ENCODE measurements around the gene PGF.
A peak's percentile ranks its signal among the peaks of the same experiment; 100 is the strongest.

PGF gene

DNA sequence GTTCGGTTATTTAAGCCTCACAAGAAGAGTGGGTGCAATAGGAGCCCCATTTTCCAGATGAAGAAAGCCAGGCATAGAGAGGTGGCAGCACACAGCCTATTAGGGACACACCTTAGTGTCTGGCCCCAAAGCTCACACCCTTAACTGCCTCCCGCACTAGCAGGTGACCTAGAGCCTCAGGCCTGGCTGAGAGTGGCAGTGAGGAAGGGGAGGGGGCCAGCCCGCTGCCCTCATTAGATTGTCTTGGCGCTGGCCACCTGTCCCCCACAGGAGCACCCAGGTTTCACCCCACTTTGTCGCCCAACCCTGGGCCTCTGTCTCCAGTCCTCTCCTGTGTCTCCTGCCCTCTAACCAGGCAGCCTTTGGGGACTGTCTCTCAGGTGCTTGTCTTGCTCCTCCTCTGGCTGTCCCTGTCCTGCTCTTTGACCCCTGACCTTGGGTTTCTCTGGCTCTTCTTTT lies 18.5 kb upstream of the PGF start:
- TF ChIP-seq, protein P1, sequence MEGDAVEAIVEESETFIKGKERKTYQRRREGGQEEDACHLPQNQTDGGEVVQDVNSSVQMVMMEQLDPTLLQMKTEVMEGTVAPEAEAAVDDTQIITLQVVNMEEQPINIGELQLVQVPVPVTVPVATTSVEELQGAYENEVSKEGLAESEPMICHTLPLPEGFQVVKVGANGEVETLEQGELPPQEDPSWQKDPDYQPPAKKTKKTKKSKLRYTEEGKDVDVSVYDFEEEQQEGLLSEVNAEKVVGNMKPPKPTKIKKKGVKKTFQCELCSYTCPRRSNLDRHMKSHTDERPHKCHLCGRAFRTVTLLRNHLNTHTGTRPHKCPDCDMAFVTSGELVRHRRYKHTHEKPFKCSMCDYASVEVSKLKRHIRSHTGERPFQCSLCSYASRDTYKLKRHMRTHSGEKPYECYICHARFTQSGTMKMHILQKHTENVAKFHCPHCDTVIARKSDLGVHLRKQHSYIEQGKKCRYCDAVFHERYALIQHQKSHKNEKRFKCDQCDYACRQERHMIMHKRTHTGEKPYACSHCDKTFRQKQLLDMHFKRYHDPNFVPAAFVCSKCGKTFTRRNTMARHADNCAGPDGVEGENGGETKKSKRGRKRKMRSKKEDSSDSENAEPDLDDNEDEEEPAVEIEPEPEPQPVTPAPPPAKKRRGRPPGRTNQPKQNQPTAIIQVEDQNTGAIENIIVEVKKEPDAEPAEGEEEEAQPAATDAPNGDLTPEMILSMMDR (IDR thresholded peaks at IDR 0.05; ENCODE audit: insufficient read depth, low read depth, low read length, missing control alignments): no peak
- no peak for DNase-seq (ENCODE audit: low read depth)
- H3K4me3 ChIP-seq (ENCODE audit: low read depth, low read length): no peak overlapping the region

DNA sequence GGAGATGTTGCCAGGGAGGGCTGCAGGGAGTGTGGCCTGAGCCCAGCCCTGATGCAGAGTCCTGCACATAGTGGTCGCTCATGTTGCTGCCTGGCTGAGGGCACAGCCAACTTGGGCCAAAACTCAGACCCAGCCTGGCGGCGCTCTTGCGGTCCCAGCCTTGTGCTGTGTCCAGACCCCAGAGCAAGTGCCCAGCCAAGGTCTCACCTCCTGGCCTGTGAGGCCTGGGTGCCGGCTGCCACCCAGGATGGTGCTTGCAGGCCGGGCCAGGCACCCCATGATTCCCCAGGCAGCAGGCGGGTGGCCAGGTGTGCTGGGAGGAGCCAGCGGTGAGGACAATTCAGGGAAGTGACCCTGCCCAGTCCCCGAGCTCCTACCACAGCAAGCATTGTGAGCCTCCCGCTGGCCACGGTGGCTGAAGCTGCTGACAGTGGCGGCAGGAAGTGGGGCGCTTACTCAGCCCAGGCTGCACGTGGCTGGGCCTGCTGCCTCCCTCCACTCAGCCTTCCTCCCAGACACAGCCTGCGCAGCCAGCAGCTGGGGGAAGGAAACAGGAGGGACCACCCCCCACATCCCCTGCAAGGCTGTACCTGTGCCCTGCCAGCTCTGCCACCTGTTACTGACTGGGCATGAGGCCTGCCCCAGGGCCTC lies 17.7 kb upstream of the PGF start:
- DNase-seq (ENCODE audit: low read depth): peak; percentile 24
- TF ChIP-seq, protein P1 (IDR thresholded peaks at IDR 0.05; ENCODE audit: insufficient read depth, low read depth, low read length, missing control alignments): no peak
- no peak overlapping the region for H3K4me3 ChIP-seq (ENCODE audit: low read depth, low read length)

DNA sequence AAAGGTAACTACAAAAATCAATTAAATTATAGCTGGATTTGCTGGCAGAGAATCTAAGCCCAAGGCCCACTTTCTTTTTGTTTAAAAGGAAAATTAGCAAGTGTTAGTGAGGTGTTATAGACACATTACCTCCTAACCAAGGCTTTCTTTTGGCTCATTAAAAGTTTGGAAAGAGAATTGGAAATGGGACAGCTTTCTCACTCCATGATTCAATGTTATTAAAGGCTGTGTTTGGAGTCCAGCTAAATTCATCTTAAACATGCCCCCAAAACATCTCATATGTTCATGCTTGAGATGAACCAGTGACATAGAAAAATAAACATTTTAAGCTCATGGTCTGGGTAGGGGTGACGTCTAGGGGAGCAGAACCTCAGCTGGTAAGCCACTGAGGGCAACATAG lies 13.4 kb upstream of the PGF start:
- TF ChIP-seq, protein P1 (IDR thresholded peaks at IDR 0.05; ENCODE audit: insufficient read depth, low read depth, low read length, missing control alignments): no peak
- no peak for DNase-seq (ENCODE audit: low read depth)
- no peak overlapping the region for H3K4me3 ChIP-seq (ENCODE audit: low read depth, low read length)

DNA sequence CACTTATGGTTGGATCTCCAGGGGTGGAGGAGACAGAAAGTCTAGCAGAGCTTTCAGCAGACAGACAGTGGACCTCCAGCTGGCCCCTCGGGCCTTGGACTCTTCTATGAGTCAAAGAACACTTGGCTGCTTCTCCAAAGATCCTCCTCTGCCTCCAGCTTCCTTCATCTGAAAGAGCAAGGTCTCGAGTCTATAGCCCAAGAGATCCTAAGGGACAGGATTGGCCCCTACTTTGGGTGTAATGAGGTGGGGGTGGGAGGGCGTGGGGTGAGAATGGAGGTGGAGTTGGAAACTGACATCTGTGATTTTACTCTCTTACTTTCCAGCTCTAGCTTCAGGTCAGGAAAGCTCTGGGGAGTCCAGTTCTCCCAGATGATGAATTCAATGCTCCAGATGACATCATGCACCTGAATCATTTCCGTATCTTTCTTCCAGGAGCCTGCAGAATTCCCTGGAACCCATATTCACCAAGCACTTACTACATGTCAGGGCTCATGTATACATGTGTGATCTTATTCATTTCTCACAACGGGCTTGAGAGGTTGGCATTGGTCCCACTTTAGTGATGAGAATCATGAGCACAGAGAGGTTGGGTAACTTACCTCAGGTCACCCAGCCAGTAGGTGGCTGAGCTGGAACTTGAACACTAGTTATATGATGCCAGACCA lies 10.2 kb upstream of the PGF start:
- TF ChIP-seq, protein P1 (IDR thresholded peaks at IDR 0.05; ENCODE audit: insufficient read depth, low read depth, low read length, missing control alignments): no peak
- no peak overlapping the region for H3K4me3 ChIP-seq (ENCODE audit: low read depth, low read length)
- DNase-seq (ENCODE audit: low read depth): no peak

DNA sequence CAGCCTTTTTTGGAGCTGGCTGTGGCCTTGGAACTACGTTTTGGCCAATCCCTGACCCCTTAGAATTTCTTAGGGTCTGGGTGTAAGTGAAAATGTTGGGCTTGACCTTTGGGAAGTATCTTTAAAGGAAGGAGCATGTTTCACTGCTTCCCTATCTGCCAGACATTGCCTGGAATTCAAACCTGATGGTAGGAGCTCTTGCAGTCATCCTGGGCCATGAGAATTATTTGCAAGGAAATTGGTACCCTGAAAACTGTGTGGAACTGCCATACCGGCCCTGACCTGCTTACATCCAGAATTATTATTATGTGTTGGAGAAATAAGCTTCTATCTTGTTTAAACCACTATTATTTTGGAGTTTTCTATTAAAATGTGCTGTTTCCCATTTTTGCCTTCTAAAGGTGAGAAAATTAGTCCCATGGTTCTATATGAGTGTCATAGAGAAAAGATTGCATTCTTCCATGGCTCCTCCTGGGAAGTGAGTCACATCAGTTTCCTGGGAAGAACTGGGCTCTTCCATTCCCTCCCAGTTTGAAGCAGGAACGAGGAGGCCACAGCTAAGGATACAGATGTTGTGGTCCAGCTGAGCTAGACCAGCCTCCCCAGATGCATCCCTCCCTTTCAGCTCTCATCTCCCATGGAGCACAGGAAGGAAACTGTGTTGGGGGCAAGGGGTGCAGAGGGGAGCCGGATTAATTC lies 9.5 kb upstream of the PGF start:
- TF ChIP-seq, protein P1 (IDR thresholded peaks at IDR 0.05; ENCODE audit: insufficient read depth, low read depth, low read length, missing control alignments): no peak
- H3K4me3 ChIP-seq (ENCODE audit: low read depth, low read length): no peak overlapping the region
- no peak for DNase-seq (ENCODE audit: low read depth)

DNA sequence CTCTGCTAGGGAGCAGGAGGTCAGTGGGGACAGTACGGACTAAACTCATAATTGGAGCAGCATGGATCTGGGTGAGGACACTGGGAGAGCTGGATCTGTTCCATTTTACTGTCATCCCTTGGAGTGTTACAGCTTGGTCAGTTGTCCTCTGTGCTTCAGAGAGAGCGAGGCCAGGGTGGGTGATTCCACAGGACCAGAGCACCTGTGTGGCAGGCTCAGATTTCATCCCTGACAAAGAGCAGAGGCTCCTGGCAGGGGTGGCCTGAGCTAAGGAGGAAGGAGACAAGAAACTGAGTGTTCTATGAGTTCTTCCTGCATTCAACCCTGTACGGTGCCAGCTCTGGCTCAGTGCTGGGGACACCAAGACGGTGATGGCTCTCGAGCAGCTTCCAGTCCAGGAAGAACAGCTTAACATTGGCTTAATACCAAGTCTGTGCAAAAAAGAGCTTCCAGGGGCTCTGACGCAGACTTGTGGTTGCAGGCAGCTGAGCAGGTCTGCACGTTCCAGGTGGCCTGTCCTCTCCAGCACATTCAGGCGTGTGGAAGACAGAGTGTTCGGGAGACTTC lies 8.4 kb upstream of the PGF start:
- no peak overlapping the region for H3K4me3 ChIP-seq (ENCODE audit: low read depth, low read length)
- DNase-seq (ENCODE audit: low read depth): no peak
- TF ChIP-seq, protein P1 (IDR thresholded peaks at IDR 0.05; ENCODE audit: insufficient read depth, low read depth, low read length, missing control alignments): no peak

Data from GM12865 (cell line).